GM18511 (cell line): ENCODE results near the gene CTNNA1.

Experiments
- ATAC-seq: cut with Tn5 transposase; IDR thresholded peaks from one replicate; pipeline ENCODE4 v1.9.1; 2021; ENCODE audit warnings: mild to moderate bottlenecking, moderate library complexity; ENCODE audit not compliant: unreplicated experiment

The CTNNA1 gene

GRCh38 chr5:138945421-138946240, 192.4 kb downstream of the CTNNA1 start:
- no peak for ATAC-seq

GRCh38 chr5:138946241-138946623, 193.0 kb downstream of the CTNNA1 start:
- ATAC-seq: no peak

- no peak for ATAC-seq
These were observed 193.8 kb downstream of the CTNNA1 start for GRCh38 chr5:138946831-138947560.

GRCh38 chr5:138947780-138948179, 194.6 kb downstream of the CTNNA1 start:
- no peak for ATAC-seq

GRCh38 chr5:138948471-138949222, 195.4 kb downstream of the CTNNA1 start:
- no peak for ATAC-seq

GRCh38 chr5:138949223-138949574, 196.0 kb downstream of the CTNNA1 start:
- no peak for ATAC-seq

- ATAC-seq: no peak
These were observed 196.8 kb downstream of the CTNNA1 start for GRCh38 chr5:138949988-138950387.

- ATAC-seq: no peak
These were observed 197.3 kb downstream of the CTNNA1 start for GRCh38 chr5:138950421-138951031.

- no peak for ATAC-seq
These were observed 198.1 kb downstream of the CTNNA1 start for GRCh38 chr5:138951091-138951985.

- no peak for ATAC-seq
These were observed 198.9 kb downstream of the CTNNA1 start for GRCh38 chr5:138951986-138952735.

GRCh38 chr5:138952962-138953361, 199.7 kb downstream of the CTNNA1 start:
- peak; percentile 29 for ATAC-seq

GRCh38 chr5:138953387-138954256, 200.4 kb downstream of the CTNNA1 start:
- peak; percentile 90 for ATAC-seq

GRCh38 chr5:138954257-138955012, 201.2 kb downstream of the CTNNA1 start:
- no peak for ATAC-seq

- ATAC-seq: no peak
These were observed 201.9 kb downstream of the CTNNA1 start for GRCh38 chr5:138955013-138955660.

GRCh38 chr5:138955671-138956295, 202.6 kb downstream of the CTNNA1 start:
- no peak for ATAC-seq

- ATAC-seq: no peak
These were observed 203.6 kb downstream of the CTNNA1 start for GRCh38 chr5:138956801-138957200.
